OCI-LY3 (cell line): ENCODE data around the gene TRPT1.
A peak's percentile ranks its signal among the peaks of the same experiment; 100 is the strongest.

ENCODE experiments used
- H2AFZ ChIP-seq: fragments of 200-600, 300-600 bp; shearing (Covaris generic); 2 replicates; pipeline ENCODE4 v1.6.0; 2014; ENCODE audit warnings: antibody characterized with exemption, low read depth, low read length
- H3K27ac ChIP-seq: fragments of 200-600, 300-600 bp; sonication (generic); 2 replicates; pipeline ENCODE4 v1.5.1; 2014; ENCODE audit warnings: mild to moderate bottlenecking, low read length, moderate library complexity, mixed read lengths
- H3K27me3 ChIP-seq: fragments of 200-600, 300-600 bp; sonication (generic); 2 replicates; pipeline ENCODE4 v1.6.1; 2014; ENCODE audit warnings: low read depth, low read length, mixed read lengths
- H3K36me3 ChIP-seq: fragments of 200-600, 300-600 bp; sonication (generic); replicated peaks from 2 replicates; pipeline ENCODE3; 2014; ENCODE audit warnings: low read depth, low read length, mixed read lengths
- H3K4me1 ChIP-seq: fragments of 300-600, 200-600 bp; sonication (generic); 2 replicates; pipeline ENCODE4 v1.6.1; 2014; ENCODE audit warnings: low read length, mixed read lengths
- H3K4me2 ChIP-seq: fragments of 200-600, 300-600 bp; sonication (generic); 2 replicates; pipeline ENCODE4 v1.6.1; 2014; ENCODE audit warnings: low read length, mixed read lengths
- H3K4me3 ChIP-seq: fragments of 300-600, 200-600 bp; sonication (generic); 2 replicates; pipeline ENCODE4 v1.5.1; 2014; ENCODE audit warnings: antibody characterized with exemption, mild to moderate bottlenecking, low read length, moderate library complexity
- H3K79me2 ChIP-seq: fragments of 300-600, 200-600 bp; shearing (Covaris generic); 2 replicates; pipeline ENCODE4 v1.6.1; 2014; ENCODE audit warnings: mild to moderate bottlenecking, low read length, mixed read lengths
- H3K9ac ChIP-seq: fragments of 300-600, 200-600 bp; shearing (Covaris generic); 2 replicates; pipeline ENCODE4 v1.6.0; 2014; ENCODE audit warnings: mild to moderate bottlenecking, low read length, moderate library complexity
- H3K9me3 ChIP-seq: fragments of 200-600, 300-600 bp; shearing (Covaris generic); 2 replicates; pipeline ENCODE4 v1.6.1; 2014; ENCODE audit warnings: low read length, mixed read lengths; ENCODE audit not compliant: insufficient read depth
- H4K20me1 ChIP-seq: fragments of 200-600, 300-600 bp; sonication (generic); 2 replicates; pipeline ENCODE4 v1.6.1; 2016; ENCODE audit warnings: low read length, mixed read lengths; ENCODE audit not compliant: insufficient read depth
- EZH2phosphoT487 ChIP-seq: fragments of 200-600 bp; shearing (Covaris generic); IDR thresholded peaks from 2 replicates; pipeline ENCODE4 v1.6.1; 2018; ENCODE audit warnings: antibody characterized with exemption, mixed run types, low read depth
- TF ChIP-seq, protein P1 (sequence below): fragments of 200-600, 300-600 bp; sonication (generic); IDR thresholded peaks from 2 replicates; pipeline ENCODE4 v1.5.1; 2014; ENCODE audit warnings: antibody characterized with exemption, low read length, low read depth

The TRPT1 gene

DNA sequence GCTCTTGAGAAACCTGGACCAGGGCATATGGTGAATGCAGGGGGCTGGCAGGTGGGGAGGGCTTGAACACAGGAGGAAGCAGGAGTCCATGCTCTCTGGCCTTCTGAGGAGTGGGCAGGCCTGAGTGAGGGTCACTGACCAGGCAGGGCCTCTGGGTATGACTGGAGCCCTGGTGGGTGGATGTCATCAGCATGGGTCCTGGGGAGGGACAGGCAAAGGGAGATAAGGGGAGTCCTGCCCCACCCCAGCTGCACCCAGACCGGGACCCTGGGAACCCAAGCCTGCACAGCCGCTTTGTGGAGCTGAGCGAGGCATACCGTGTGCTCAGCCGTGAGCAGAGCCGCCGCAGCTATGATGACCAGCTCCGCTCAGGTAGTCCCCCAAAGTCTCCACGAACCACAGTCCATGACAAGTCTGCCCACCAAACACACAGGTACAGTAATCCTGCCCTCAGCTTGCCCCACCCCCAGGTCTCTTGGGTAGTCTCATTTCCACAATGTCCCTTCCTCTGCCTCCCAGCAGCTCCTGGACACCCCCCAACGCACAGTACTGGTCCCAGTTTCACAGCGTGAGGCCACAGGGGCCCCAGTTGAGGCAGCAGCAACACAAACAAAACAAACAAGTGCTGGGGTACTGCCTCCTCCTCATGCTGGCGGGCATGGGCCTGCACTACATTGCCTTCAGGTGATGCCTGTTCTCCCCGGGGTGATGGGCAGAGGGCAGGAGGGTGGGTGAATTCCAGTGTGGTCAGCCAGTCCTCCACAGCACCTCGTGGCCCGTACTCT, 6.4 kb upstream of the TRPT1 start:
- Histone ChIP-seq H3K79me2 (peaks cover 15% of the 10 kb centered on the region), H3K4me1 (peaks cover 30% of the 10 kb centered on the region), H3K27ac (no peak overlapping the region), H3K9me3 (no peaks in the 10 kb centered on the region), H3K36me3 (peaks cover 11% of the 10 kb centered on the region), H3K9ac (no peak overlapping the region), H4K20me1 (peaks cover 9% of the 10 kb centered on the region; the same call in 1 of the 2 replicates), H3K4me3 (no peak overlapping the region), H3K4me2 (no peak overlapping the region), H2AFZ (no peak overlapping the region), H3K27me3 (no peaks in the 10 kb centered on the region)
- TF ChIP-seq EZH2phosphoT487: no peak
- TF ChIP-seq, protein P1, sequence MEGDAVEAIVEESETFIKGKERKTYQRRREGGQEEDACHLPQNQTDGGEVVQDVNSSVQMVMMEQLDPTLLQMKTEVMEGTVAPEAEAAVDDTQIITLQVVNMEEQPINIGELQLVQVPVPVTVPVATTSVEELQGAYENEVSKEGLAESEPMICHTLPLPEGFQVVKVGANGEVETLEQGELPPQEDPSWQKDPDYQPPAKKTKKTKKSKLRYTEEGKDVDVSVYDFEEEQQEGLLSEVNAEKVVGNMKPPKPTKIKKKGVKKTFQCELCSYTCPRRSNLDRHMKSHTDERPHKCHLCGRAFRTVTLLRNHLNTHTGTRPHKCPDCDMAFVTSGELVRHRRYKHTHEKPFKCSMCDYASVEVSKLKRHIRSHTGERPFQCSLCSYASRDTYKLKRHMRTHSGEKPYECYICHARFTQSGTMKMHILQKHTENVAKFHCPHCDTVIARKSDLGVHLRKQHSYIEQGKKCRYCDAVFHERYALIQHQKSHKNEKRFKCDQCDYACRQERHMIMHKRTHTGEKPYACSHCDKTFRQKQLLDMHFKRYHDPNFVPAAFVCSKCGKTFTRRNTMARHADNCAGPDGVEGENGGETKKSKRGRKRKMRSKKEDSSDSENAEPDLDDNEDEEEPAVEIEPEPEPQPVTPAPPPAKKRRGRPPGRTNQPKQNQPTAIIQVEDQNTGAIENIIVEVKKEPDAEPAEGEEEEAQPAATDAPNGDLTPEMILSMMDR: no peak

DNA sequence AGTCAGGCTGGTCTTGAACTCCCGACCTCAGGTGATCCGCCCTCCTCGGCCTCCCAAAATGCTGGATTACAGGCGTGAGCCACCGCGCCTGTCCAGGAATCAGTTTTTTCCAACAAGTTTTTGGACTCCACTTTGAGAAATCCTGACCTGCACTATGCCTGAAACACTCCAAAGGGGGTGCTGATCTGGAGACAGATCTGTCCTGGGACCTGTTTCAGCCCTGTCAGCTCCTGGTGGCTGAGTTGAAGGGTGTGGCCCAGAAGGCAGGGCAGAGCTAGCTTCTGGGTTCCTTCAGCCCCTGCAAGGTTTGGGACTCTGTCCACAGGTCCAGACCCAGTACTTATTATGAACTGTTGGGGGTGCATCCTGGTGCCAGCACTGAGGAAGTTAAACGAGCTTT, 5.6 kb upstream of the TRPT1 start:
- Histone ChIP-seq H3K4me1 (peaks cover 29% of the 10 kb centered on the region), H3K4me2 (peak overlapping the region; percentile 93), H3K36me3 (peaks cover 8% of the 10 kb centered on the region), H2AFZ (no peak overlapping the region), H4K20me1 (peaks cover 9% of the 10 kb centered on the region; the same call in 1 of the 2 replicates), H3K27me3 (no peaks in the 10 kb centered on the region), H3K9me3 (no peaks in the 10 kb centered on the region), H3K79me2 (peaks cover 21% of the 10 kb centered on the region), H3K9ac (no peak overlapping the region), H3K27ac (no peak overlapping the region), H3K4me3 (peak overlapping the region; percentile 89; the same call in 1 of the 2 replicates)
- TF ChIP-seq, protein P1: no peak

DNA sequence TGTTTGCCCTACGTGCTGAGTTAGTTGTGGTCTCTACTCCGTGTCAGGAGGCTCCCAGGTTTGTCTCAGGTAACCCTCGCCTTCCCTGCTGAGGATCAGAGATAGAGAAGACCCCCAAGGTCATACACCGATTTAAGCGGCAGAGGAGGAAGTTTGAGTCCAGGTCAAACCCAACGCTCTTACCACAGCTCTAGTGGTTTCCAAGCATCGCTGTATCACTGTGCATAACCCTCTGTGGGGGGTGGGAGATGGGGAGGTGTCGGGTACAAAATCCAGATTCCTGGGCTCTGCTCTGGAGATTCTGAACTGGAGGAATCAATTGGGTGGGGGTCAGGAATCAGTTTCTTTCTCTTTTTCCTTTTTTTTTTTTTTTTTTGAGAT, 5.0 kb upstream of the TRPT1 start:
- Histone ChIP-seq H3K36me3 (peaks cover 6% of the 10 kb centered on the region), H3K9ac (peak overlapping the region; percentile 84), H3K4me2 (peak overlapping the region; percentile 93), H3K27me3 (no peaks in the 10 kb centered on the region), H3K4me1 (peaks cover 28% of the 10 kb centered on the region), H3K27ac (peak overlapping the region; percentile 29), H2AFZ (peak overlapping the region; percentile 68; the same call in 1 of the 2 replicates), H3K79me2 (peaks cover 19% of the 10 kb centered on the region), H3K4me3 (peak overlapping the region; percentile 89), H3K9me3 (no peaks in the 10 kb centered on the region), H4K20me1 (peaks cover 9% of the 10 kb centered on the region; the same call in 1 of the 2 replicates)
- TF ChIP-seq, protein P1: no peak

DNA sequence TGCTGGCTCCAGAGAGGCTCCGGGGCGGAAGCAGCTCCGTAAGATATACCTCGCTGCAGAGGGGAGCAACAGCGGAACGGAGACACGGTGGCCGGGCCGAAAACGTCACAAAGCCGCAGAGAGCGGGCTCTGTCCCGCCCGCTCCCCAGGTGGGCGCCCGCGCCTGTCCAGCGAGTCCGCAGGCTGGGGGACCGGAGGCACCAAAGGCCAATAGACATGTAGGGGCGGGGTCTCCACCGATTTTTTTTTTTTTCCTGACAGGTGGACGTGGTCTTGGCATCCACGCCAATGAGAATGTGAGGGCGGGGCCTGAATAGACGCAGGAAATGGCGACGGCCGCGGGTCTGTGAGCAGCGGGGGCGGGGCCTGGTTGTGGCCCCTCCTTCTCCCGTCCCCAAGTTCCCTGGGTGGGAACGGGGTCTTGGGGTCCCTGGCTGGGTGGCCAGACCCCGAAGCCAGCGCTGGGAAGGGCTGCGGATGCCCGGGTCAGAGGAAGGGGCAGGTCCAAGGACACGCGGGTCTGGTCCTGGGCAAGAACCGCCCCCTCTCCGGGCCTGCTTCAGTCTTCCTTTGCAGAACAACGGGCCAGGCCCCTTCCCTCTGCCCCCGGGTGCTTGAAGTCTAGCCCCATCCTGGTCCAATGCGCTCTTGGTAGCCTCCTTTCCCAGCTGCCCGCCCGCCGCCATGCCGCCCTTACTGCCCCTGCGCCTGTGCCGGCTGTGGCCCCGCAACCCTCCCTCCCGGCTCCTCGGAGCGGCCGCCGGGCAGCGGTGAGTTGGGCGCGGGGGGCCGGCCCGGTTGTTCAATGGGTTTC, 4.4 kb upstream of the TRPT1 start, which contains the start of gene DNAJC4:
TSS of gene DNAJC4 (plus strand) at position 378 of the 814 bp plus-strand sequence. CDS start at position 685, 307 bp downstream.
- peaks cover under 1% of the 10 kb centered on the region for H3K36me3 ChIP-seq
- H3K27me3 ChIP-seq: no peaks in the 10 kb centered on the region
- no peaks in the 10 kb centered on the region for H3K9me3 ChIP-seq
- TF ChIP-seq EZH2phosphoT487: no peak
- TF ChIP-seq, protein P1: no peak
- peaks cover 3% of the 10 kb centered on the region; the same call in 1 of the 2 replicates for H4K20me1 ChIP-seq
- H2AFZ ChIP-seq: peak within 1 kb of the TSS; percentile 68; the same call in 1 of the 2 replicates
- peak within 1 kb of the TSS; percentile 84 for H3K9ac ChIP-seq
- H3K27ac ChIP-seq: peak within 1 kb of the TSS; percentile 29
- peak within 1 kb of the TSS; percentile 93 for H3K4me2 ChIP-seq
- peak within 1 kb of the TSS; percentile 89 for H3K4me3 ChIP-seq
- peaks cover 24% of the 10 kb centered on the region for H3K4me1 ChIP-seq
- peaks cover 18% of the 10 kb centered on the region for H3K79me2 ChIP-seq
